ENCODE results near the gene RAPH1.

RAPH1 gene

DNA sequence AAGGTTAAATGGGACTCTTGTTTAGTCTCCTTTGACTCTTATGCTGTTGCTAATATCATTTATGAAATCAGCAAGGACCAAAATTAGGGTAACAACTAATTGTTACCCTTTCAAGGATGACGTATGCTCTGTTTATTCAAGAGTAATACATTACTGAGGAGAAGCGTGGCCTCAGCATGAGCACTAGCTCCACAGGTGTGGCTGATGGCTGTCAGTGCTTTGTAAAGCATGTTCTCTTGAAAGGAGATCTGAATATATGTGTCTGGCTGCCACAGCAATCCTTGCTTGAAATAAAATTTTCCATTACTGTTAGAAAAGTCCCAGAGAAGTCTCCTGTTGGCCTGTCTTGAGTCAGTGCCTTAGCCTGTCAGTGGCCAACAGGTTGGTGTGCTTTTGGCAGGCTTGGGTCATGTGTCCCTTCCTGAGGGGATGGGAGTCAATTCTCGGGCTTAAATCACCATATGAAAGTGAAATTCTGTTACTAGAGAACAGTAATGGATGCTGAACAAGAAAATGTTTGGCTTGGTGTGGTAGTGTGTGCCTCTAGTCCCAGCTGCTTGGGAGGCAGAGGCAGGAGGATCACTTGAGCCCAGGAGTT lies 174.2 kb downstream of the RAPH1 start:
- no peak for DNase-seq (ENCODE audit: low read depth)

DNA sequence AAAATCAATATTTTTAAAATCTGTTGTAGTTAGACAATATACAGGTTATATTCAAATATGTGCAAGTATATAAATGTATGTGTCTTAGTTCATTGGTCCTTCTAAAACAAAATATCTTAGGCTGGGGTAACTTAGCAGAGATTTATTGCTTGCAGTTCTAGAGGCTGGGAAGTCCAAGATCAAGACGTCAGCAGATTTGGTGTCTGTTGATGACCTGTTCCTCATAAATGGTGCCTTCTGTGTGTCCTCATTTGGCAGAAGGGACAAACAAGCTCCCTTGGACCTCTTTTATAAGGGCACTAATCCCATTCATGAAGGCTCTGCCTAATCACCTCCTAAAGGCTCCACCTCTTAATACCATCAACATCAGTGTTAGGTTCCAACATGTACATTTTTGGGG lies 175.7 kb downstream of the RAPH1 start:
- DNase-seq (ENCODE audit: low read depth): no peak

DNA sequence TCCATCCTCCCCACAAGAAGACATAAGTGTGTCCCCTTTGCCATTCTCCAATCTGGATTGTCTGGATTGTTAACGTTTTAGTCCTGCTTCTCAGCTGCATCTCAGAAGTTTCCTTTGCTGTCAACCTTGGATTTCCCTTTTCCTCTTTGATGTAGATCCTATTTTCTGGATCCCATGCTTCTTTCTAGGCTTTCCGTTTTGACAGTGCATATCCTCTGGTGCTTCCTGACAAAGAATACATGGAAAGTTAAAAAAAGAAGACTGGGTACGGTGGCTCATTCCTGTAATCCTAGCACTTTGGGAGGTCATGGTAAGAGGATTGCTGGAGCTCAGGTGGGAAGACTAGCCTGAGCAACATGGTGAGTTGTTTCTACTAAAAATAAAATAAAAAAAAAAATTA lies 180.1 kb downstream of the RAPH1 start:
- no peak for DNase-seq (ENCODE audit: low read depth)

DNA sequence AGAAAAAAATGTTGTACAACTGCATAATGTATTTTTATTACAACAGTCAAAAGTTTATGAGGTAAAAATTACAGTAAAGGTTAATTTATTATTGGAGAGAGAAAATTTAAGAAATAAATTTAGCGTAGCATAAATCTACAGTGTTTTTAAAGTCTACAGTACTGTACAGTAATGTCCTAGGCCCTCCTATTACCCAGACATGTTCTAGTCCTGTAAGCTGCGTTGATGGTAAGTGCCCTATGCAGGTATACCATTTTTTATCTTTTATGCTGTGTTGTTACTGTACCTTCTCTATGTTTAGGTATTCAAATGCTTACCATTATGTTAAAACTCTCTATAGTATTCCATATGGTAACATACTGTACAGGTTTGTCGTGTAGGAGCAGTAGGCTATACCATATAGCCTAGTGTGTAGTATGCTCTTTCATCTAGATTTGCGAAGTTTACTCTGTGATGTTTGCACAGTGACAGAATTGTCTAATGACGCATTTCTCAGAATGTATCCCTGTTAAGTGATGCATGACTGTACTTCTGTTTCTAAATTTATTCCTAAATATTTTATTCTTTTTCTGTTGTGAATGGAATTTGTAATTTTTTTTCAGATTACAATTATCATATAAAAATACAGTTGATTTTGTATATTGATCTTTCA lies 182.4 kb downstream of the RAPH1 start:
- DNase-seq (ENCODE audit: low read depth): no peak

DNA sequence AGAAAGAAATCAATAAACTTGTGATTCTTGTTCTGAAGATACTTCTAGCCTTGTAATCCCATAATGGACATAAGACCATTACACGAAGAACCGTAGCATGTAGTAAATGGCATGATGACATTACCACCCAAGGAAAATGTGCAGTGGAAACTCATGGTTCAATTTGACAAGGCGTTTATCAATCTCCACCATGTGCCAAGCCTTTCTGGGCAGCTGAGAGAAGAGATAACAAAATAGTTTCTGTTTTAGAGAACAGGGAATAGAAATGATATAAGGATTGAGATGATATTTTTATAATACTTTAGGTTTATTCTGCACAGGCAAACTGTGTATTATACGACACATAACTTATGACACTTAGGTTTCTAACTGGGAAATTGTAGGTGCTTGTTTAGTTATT lies 187.7 kb downstream of the RAPH1 start:
- no peak for DNase-seq (ENCODE audit: low read depth)

DNA sequence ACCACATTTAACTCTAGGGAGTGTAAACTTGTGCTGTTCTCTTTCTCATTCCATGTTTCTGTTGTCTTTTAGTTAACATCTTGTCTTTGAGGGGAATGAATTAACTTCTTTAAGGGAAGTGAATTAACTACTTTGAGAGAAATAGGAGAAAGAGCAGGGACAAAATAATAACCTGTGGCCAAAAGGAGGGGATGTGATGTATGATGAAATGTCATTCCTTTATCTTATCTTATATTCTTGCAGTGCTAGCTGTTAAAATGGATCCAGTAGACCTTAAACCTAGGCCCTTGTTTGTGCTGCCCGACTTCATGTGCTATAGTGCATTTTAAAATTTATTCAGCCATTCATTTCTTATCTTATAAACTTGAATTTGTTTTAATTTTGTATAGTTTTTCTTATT lies 188.5 kb downstream of the RAPH1 start:
- DNase-seq (ENCODE audit: low read depth): no peak

DNA sequence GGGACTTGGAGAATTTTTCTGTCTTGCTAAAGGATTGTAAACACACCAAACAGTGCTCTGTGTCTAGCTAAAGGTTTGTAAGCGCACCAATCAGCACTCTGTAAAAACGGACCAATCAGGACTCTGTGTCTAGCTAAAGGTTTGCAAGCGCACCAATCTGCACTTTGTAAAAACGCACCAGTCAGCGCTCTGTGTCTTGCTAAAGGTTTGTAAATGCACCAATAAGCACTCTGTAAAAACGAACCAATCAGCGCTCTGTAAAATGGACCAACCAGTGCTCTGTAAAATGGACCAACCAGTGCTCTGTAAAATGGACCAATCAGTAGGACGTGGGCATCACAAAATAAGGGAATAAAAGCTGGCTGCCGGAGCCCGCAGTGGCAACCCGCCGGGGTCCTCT lies 190.4 kb downstream of the RAPH1 start:
- DNase-seq (ENCODE audit: low read depth): no peak
